ENCODE data around the gene RELN.

DNA sequence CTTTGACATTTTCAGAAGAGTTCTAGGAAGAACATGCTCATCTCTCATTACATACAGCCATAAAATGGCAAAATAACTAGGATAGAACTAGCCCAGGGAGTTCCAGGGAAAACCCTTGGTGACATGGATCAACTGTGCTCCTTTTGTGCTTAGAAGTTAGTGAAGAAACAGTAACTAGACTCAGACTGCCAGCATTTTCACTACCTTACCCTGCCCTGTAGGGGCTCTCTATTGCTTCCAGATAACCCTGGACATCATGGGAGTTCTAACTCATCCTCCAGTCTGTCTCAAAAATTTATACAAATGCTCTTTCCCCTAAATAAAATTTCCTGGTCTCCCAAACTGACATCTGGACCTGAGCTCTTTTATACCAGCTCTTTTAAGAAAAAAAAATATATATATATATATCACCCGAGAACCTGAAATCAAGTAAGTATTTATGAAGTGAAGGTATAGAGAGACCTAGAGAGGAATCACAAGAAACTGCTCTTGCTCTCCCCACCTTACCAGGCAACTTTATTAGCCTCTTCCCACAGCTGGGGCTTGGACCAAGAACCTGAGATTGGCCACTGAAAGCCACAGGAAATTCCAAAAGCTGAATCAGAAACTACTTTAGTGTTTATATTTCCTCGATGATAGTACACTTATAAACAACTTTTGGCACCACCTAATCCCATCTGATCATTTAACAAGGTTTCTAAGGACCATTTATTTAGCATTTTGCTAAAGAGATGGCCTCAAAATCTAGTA lies 101.4 kb downstream of the RELN start:
- TF ChIP-seq CTCF (IDR thresholded peaks at IDR 0.05) (peak; percentile 31; the same call in 1 of the 2 replicates), ZFX (IDR thresholded peaks at IDR 0.05; ENCODE audit: borderline replicate concordance) (no peak)

Measured in 22Rv1 (cell line).